ENCODE data around the gene CPPED1. TPM values are rescaled to one million over a fixed set of nuclear protein-coding genes. Genes with fewer than 3 reads are reported as not detected.
"Not testable (repeated sequence)": the region's sequence is repeated elsewhere in the genome, so short reads cannot be mapped to it uniquely, and the experiment has no call there.

Gene CPPED1
- total and polyA plus RNA-seq, 12 donors = 5.6 to 20.2 (median 13.6) TPM

DNA sequence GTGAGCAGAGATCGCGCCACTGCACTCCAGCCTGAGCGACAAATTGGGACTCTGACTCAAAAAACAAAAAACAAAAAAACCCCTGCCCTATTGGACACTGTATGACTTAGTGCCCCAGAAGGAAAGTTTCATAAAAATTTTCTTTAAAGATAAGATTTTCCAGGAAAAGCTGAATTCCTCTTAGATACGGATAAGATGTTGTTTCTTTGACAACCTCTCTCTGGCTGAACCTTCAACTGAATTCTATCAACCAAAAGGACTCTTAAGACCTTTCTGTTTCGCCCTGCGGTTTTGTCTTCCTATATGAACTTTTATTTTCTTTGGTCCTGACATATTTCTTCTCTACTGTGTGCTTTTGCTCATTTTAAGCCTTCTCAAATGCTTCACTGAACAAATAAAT lies 35.8 kb downstream of the CPPED1 start:
- DNase-seq (no peak), ATAC-seq (no peak)
- WGBS, 2 donors = 82 to 91% methylated on average over 6 of the region's 6 CpGs
- H3K4me3 ChIP-seq = no peak overlapping the region
- peaks cover 0 to 9% (median 0%) of the 10 kb centered on the region in 9 donors for H3K4me1 ChIP-seq
- TF ChIP-seq, protein P1, sequence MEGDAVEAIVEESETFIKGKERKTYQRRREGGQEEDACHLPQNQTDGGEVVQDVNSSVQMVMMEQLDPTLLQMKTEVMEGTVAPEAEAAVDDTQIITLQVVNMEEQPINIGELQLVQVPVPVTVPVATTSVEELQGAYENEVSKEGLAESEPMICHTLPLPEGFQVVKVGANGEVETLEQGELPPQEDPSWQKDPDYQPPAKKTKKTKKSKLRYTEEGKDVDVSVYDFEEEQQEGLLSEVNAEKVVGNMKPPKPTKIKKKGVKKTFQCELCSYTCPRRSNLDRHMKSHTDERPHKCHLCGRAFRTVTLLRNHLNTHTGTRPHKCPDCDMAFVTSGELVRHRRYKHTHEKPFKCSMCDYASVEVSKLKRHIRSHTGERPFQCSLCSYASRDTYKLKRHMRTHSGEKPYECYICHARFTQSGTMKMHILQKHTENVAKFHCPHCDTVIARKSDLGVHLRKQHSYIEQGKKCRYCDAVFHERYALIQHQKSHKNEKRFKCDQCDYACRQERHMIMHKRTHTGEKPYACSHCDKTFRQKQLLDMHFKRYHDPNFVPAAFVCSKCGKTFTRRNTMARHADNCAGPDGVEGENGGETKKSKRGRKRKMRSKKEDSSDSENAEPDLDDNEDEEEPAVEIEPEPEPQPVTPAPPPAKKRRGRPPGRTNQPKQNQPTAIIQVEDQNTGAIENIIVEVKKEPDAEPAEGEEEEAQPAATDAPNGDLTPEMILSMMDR (IDR thresholded peaks at IDR 0.05) = no peak
- intact Hi-C loops (cut with DNase I) = no loop called here
- no peaks in the 10 kb centered on the region for H3K9me3 ChIP-seq
- H3K27ac ChIP-seq = no peak overlapping the region
- H3K27me3 ChIP-seq = no peaks in the 10 kb centered on the region
- peaks cover 0 to 11% (median 0%) of the 10 kb centered on the region in 9 donors for H3K36me3 ChIP-seq

DNA sequence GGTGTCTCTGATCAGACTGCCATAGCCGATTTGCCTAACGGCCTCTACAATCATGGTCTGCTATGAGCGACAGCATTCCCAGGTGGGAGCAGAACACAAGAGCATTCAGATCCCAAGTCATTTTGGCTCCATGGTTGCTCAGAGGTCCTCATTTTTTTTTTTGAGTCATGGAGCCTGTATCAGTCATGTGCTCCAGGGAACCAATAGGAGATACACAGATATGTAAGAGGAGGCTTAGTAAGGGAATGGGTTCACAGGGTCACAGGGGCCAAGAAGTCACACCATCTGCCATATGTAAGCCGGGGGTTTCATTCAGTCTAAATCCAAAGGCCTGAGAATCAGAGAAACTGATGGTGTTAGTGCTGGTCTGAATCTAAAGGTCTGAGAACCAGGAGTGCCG lies 36.8 kb downstream of the CPPED1 start:
- peaks cover 0 to 9% (median 0%) of the 10 kb centered on the region in 9 donors for H3K4me1 ChIP-seq
- no peaks in the 10 kb centered on the region for H3K9me3 ChIP-seq
- no peaks in the 10 kb centered on the region for H3K27me3 ChIP-seq
- no peak overlapping the region for H3K27ac ChIP-seq
- peaks cover 0 to 11% (median 0%) of the 10 kb centered on the region in 9 donors for H3K36me3 ChIP-seq
- ATAC-seq = no peak
- intact Hi-C loops (cut with DNase I) = no loop called here
- H3K4me3 ChIP-seq = no peak overlapping the region
- TF ChIP-seq, protein P1 (IDR thresholded peaks at IDR 0.05) = no peak
- DNase-seq = no peak
- 95 to 96% methylated on average over 5 of the region's 5 CpGs for WGBS, 2 donors

DNA sequence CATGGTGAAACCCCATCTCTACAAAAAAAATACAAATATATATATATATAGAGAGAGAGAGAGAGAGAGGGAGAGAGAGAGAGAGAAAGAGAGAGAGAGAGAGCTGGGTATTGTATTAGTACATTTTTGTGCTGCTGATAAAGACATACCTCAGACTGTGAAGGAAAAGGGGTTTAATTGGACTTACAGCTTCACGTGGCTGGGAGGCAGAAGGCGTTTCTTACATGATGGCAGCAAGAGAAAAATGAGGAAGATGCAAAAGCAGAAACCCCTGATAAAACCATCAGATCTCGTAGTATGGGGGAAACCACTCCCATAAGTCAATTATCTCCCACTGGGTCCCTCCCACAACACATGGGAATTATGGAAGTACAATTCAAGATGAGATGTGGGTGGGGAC lies 37.5 kb downstream of the CPPED1 start:
- H3K4me1 ChIP-seq; H3K27me3 ChIP-seq; DNase-seq; intact Hi-C loops (cut with DNase I); H3K9me3 ChIP-seq; H3K4me3 ChIP-seq; ATAC-seq; H3K27ac ChIP-seq: not testable (repeated sequence)
- WGBS, 2 donors = 69 to 79% methylated on average over 3 of the region's 3 CpGs
- peaks cover 0 to 11% (median 0%) of the 10 kb centered on the region in 9 donors for H3K36me3 ChIP-seq

DNA sequence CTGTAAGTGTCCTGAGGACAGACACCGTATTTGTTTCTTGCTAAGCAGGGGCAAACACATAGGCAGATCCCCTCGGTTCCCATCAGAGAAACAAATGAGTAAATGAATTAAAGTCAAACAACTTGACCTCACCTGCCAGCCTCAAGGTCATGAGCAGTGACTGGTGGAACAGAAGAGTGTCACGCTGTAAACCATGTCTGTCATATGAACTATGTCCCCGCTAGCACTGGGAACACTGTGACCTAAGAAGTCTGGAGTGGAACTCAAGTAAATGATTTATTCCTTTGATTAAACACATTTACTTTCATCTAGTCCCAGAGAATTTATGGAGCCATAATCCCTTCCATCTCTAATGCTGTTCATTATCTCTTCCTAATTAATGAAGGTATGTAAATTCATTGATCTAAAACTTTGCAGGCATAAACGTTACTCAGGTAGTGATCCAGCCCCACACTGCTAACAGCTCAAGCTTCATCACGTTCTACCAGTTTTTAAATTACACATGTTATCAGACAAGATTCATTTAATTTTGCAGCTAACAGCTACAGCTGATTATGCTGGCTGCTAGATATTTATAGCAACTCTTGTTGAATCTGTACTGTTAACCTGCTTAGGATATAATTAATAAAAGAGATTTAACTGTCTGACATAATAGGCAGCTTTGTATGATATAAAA lies 38.7 kb downstream of the CPPED1 start:
- no peak overlapping the region for H3K4me3 ChIP-seq
- H3K27me3 ChIP-seq = no peaks in the 10 kb centered on the region
- intact Hi-C loops (cut with DNase I) = no loop called here
- TF ChIP-seq, protein P1 (IDR thresholded peaks at IDR 0.05) = no peak
- H3K9me3 ChIP-seq = no peaks in the 10 kb centered on the region
- no peak for ATAC-seq
- peaks cover 0 to 6% (median 0%) of the 10 kb centered on the region in 9 donors for H3K36me3 ChIP-seq
- WGBS, 2 donors = 75 to 79% methylated on average over 6 of the region's 6 CpGs
- DNase-seq = no peak
- peaks cover 0 to 8% (median 0%) of the 10 kb centered on the region in 9 donors for H3K4me1 ChIP-seq
- no peak overlapping the region for H3K27ac ChIP-seq

DNA sequence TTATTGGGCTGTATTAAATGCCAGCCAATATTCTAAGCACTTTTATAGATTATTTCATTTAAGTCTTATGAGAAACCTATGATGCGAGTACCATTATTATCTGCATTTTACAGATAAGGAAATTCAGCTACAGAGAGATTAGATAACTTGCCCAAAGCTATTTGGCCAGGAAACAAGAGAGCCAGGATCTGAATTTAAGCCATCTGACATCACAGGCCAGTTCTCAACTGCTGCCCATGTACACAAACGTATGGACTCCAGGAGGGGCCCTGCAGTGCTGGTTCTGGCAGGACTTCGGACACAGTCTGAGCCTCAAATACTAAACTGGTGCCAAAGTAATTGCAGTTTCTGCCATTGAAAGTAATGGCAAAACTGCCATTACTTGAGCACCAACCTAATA lies 40.2 kb downstream of the CPPED1 start:
- no peak for ATAC-seq
- Histone ChIP-seq H3K36me3 (no peaks in the 10 kb centered on the region), H3K4me3 (no peak overlapping the region), H3K27ac (no peak overlapping the region), H3K27me3 (no peaks in the 10 kb centered on the region), H3K9me3 (no peaks in the 10 kb centered on the region), H3K4me1 (peaks cover 0 to 9% (median 1%) of the 10 kb centered on the region in 9 donors)
- DNase-seq = no peak
- intact Hi-C loops (cut with DNase I) = no loop called here
- TF ChIP-seq, protein P1 (IDR thresholded peaks at IDR 0.05) = no peak
- WGBS, 2 donors = 56 to 67% methylated on average over 3 of the region's 3 CpGs
